Gastrocnemius medialis (tissue), 4 donors: Measurements from ENCODE around the gene CACNA1C. TPM values are rescaled to one million over a fixed set of nuclear protein-coding genes. Genes with fewer than 3 reads are reported as not detected.

Experiments
- ATAC-seq, 2 donors: fragments of 150-250 bp; one replicate each; pipeline ENCODE4 v1.9.1; 2016
- DNase-seq, 2 donors: peaks; one replicate each; pipeline ENCODE4 v3.0.0-alpha.2; 2019
- H3K27ac ChIP-seq, 4 donors: fragments of 200-600 bp; sonication (generic); 1 replicate in 1 of 4; 2 replicates in 3 of 4; pipeline ENCODE4 v1.5.1; 2016 to 2018; ENCODE audit warnings: mild to moderate bottlenecking in 2 of 4, moderate library complexity in 1 of 4
- H3K27me3 ChIP-seq, 3 donors: fragments of 200-600 bp; sonication (generic) in 2 of 3; 1 replicate in 1 of 3; 2 replicates in 2 of 3; pipeline versions ENCODE4 v1.5.1 to v1.6.0; 2016 to 2019; ENCODE audit warnings: mild to moderate bottlenecking in 1 of 3, moderate library complexity in 1 of 3
- H3K36me3 ChIP-seq, 2 donors: fragments of 200-600 bp; sonication (generic) in 1 of 2; one replicate each; pipeline ENCODE4 v1.5.1; 2017 to 2018
- H3K4me1 ChIP-seq, 2 donors: fragments of 200-600 bp; sonication (generic) in 1 of 2; one replicate each; pipeline ENCODE4 v1.5.1; 2016 to 2017; ENCODE audit warnings: mild to moderate bottlenecking in 2 of 2
- H3K4me3 ChIP-seq, 4 donors: fragments of 200-600 bp; sonication (generic) in 3 of 4; 1 replicate in 1 of 4; 2 replicates in 3 of 4; pipeline ENCODE4 v1.5.1; 2016 to 2019; ENCODE audit warnings: mild to moderate bottlenecking in 2 of 4
- H3K9me3 ChIP-seq, 3 donors: fragments of 200-600 bp; sonication (generic) in 2 of 3; 1 replicate in 1 of 3; 2 replicates in 2 of 3; pipeline ENCODE4 v1.5.1; 2016 to 2019
- CTCF ChIP-seq, 5 experiments: fragments of 450-650 bp in 3 of 5; fragments of 200-600 bp in 2 of 5; sonication (generic) in 2 of 5; IDR thresholded peaks in 4 of 5; conservative IDR thresholded peaks in 1 of 5; 1 replicate in 4 of 5; 2 replicates in 1 of 5; pipeline ENCODE4 v1.5.1; 2016 to 2019; ENCODE audit warnings: antibody characterized with exemption in 5 of 5, mild to moderate bottlenecking in 3 of 5, moderate library complexity in 3 of 5
- POLR2A ChIP-seq, 2 donors: fragments of 450-650 bp; IDR thresholded peaks; one replicate each; pipeline ENCODE4 v1.6.1; 2017; ENCODE audit warnings: antibody characterized with exemption in 2 of 2, mild to moderate bottlenecking in 2 of 2, moderate library complexity in 2 of 2
- in situ Hi-C, 4 donors: fragments of 200-750 bp; cut with MboI; loops; one replicate each; pipeline versions ENCODE4 v1.15.0 to v1.8.0; 2017; ENCODE audit warnings: low sequenced_read_pairs in 4 of 4
- intact Hi-C: fragments of 100-400 bp; cut with DNase I; formaldehyde crosslinking; loops from one replicate; pipeline ENCODE4 v1.15.1; 2023; ENCODE audit warnings: low total_unique reads
- total RNA-seq, 4 donors: library from RNA; depleted of rRNA; stranded (reverse); fragments of >200 nt; gene quantifications; one replicate each; pipeline versions ENCODE4 v1.1.0 to v1.2.3, GENCODE V29; 2016

CACNA1C gene
- total RNA-seq, 4 donors from 2014 or later, result 0.80 to 1.8 (median 0.91) TPM

DNA sequence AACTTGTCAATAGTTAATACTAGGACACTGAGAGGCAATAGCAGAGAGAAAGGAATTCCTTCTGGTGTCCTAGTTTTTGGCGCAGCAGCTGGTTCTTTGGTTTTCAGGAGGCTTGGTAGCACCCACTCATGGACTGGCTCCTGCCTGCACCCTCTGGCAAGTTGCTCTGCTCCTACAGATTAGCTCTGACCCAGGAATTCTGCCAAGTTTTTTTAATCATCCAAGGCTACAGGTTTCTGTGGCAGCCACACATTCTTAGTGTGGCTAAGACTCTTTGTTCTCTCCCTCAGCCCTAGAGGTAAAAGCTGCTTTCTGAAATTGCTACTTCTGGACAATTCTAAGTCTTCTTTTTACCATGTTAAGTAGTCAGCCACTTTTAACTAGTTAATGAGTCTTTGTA is 670.0 kb downstream of the CACNA1C start:
- in situ Hi-C loops, result no loop called here
- H3K27me3 ChIP-seq, result no peaks in the 10 kb centered on the region
- no peaks in the 10 kb centered on the region for H3K4me1 ChIP-seq
- no peaks in the 10 kb centered on the region for H3K36me3 ChIP-seq
- intact Hi-C loops, result no loop called here
- ATAC-seq (no peak), DNase-seq (no peak)
- H3K9me3 ChIP-seq, result no peaks in the 10 kb centered on the region
- TF ChIP-seq CTCF (IDR thresholded peaks at IDR 0.05 in 4 of 5, conservative IDR thresholded peaks at IDR 0.05 in 1 of 5) (no peak), POLR2A (IDR thresholded peaks at IDR 0.05) (no peak)
- no peak overlapping the region for H3K4me3 ChIP-seq
- no peak overlapping the region for H3K27ac ChIP-seq

- no peak for TF ChIP-seq POLR2A (IDR thresholded peaks at IDR 0.05)
- no peak for TF ChIP-seq CTCF (IDR thresholded peaks at IDR 0.05 in 4 of 5, conservative IDR thresholded peaks at IDR 0.05 in 1 of 5)
- Histone ChIP-seq H3K4me3 (no peak overlapping the region), H3K36me3 (no peaks in the 10 kb centered on the region), H3K27me3 (peaks cover 0 to 15% (median 2%) of the 10 kb centered on the region in 3 donors), H3K27ac (no peak overlapping the region), H3K9me3 (no peaks in the 10 kb centered on the region), H3K4me1 (no peaks in the 10 kb centered on the region)
- ATAC-seq (no peak), DNase-seq (no peak)
- intact Hi-C loops (no loop called here), in situ Hi-C loops (no loop called here)
Measured at GRCh38 chr12:2732290-2732689, 679.5 kb downstream of the CACNA1C start.

DNA sequence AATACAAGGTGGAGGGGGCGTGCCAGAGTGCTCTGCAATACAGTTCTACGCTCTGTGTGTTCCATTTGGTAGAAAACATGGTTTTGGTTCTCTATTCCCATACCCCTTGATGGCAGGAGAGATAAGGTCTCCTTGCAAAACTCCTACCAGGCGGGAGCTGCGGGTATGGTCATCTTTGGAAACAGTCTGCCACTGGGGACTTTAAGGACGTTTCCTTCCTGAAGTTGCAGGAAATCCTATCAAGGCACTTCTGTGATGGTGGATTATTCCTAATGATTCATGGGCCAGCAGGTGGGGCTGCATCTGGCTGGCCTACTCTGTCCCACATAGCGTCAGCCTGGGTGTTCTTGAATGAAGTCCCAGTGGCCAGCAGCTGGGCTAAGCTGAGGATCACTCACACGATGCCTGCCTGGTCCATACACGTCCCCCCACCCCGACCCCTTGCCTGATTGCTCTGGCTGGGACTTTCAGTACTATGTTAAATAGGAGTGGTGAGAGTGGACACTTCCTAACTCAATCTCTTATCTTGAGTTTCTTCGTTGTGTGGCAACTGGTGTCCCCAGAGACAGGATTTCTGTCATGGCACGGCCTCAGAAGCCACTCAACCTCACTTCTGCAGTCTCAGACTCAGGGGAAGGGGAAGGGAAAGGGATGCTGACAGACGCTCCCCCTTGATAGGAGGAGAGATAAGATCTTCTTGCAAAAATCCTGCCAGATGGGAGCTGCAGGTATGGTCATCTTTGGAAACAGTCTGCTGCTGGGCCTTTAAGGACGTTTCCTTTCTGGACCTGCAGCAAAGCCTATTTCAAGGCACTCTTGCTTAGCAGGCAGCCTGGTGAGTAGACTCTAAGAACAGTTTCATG is 680.9 kb downstream of the CACNA1C start:
- TF ChIP-seq CTCF (IDR thresholded peaks at IDR 0.05 in 4 of 5, conservative IDR thresholded peaks at IDR 0.05 in 1 of 5) (no peak), POLR2A (IDR thresholded peaks at IDR 0.05) (no peak)
- H3K27ac ChIP-seq, result no peak overlapping the region
- ATAC-seq, result no peak
- intact Hi-C loops (no loop called here), in situ Hi-C loops (no loop called here)
- H3K4me3 ChIP-seq, result no peak overlapping the region
- no peaks in the 10 kb centered on the region for H3K36me3 ChIP-seq
- peaks cover 0 to 17% (median 2%) of the 10 kb centered on the region in 3 donors for H3K27me3 ChIP-seq
- no peaks in the 10 kb centered on the region for H3K9me3 ChIP-seq
- H3K4me1 ChIP-seq, result no peaks in the 10 kb centered on the region
- no peak for DNase-seq

DNA sequence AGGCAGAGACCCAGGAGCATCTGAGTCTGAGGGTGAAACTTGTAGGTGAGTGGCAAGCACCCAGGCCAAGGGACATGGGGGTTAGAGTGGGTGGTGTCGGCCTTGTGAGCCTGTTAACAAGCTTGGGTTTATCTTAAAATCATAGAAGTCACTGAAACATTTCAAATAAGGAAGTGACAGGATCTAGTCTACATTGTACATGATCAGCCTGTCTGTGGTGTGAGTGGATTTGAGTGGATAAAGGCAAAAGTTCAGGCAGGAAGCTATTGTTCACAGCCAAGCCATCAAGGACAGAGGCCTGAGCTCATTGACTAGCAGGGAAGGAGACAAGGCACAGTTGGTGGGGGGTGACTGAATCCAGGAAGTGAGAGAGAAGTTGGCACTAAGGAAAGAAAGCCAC is 682.6 kb downstream of the CACNA1C start:
- TF ChIP-seq POLR2A (IDR thresholded peaks at IDR 0.05) (no peak), CTCF (IDR thresholded peaks at IDR 0.05 in 4 of 5, conservative IDR thresholded peaks at IDR 0.05 in 1 of 5) (no peak)
- H3K4me3 ChIP-seq, result no peak overlapping the region
- in situ Hi-C loops (no loop called here), intact Hi-C loops (no loop called here)
- no peak overlapping the region for H3K27ac ChIP-seq
- H3K36me3 ChIP-seq, result no peaks in the 10 kb centered on the region
- H3K9me3 ChIP-seq, result no peaks in the 10 kb centered on the region
- DNase-seq (no peak), ATAC-seq (no peak)
- no peaks in the 10 kb centered on the region for H3K4me1 ChIP-seq
- H3K27me3 ChIP-seq, result peaks cover 0 to 14% (median 2%) of the 10 kb centered on the region in 3 donors
